Peyer's patch (tissue), 4 donors: ENCODE data around the gene QSER1.

ENCODE experiments used
- CTCF ChIP-seq, 6 experiments: fragments of 450-650 bp in 4 of 6; fragments of 200-600 bp in 2 of 6; sonication (generic) in 1 of 6; IDR thresholded peaks; one replicate each; pipeline ENCODE4 v1.5.1; 2017 to 2019; ENCODE audit warnings: antibody characterized with exemption in 6 of 6, mild to moderate bottlenecking in 3 of 6, moderate library complexity in 1 of 6
- POLR2A ChIP-seq, 2 donors: fragments of 450-650 bp; IDR thresholded peaks; one replicate each; pipeline ENCODE4 v1.5.1; 2017; ENCODE audit warnings: antibody characterized with exemption in 2 of 2, mild to moderate bottlenecking in 2 of 2, moderate library complexity in 2 of 2

GRCh38 chr11:32843544-32843943, 49.1 kb upstream of the QSER1 start:
- TF ChIP-seq CTCF (IDR thresholded peaks at IDR 0.05) (no peak), POLR2A (IDR thresholded peaks at IDR 0.05) (no peak)
